ENCODE measurements around the gene ARFIP1.

ARFIP1 gene

DNA sequence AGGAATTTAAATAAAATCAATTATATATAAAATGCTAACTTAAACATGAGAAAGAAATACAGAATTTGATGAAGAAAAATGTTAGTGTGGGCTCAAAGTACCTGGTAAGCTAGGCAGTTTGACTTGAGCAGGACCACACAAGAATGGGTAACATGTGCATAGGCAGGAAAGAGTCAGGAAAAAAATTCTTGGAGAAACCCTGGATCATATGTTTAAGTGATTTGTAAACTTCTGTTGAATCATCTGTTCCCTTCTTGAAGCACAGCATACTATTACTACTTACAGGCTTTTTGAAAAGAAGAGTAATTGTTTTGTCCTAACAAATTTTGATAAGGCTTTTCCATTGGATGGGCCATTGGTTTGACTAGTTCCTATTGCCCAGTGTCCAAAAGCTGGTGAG is 118.9 kb downstream of the ARFIP1 start:
- H3K27ac ChIP-seq (ENCODE audit: extremely low read depth, low read depth, low read length) = no peak overlapping the region
- H3K36me3 ChIP-seq (ENCODE audit: control insufficient read depth in 2 of 2, insufficient read depth in 1 of 2, low read length in 2 of 2) = no peaks in the 10 kb centered on the region
- no peaks in the 10 kb centered on the region for H3K9me3 ChIP-seq (ENCODE audit: control insufficient read depth, insufficient read depth, low read depth, low read length)
- TF ChIP-seq ZNF571 (tag by site-specific recombination; IDR thresholded peaks at IDR 0.05) (no peak), GLIS1 (tag by site-specific recombination; IDR thresholded peaks at IDR 0.05) (no peak), GLI4 (tag by site-specific recombination; IDR thresholded peaks at IDR 0.05) (no peak), ZNF747 (tag by site-specific recombination; IDR thresholded peaks at IDR 0.05) (no peak), ZBTB1 (tag by site-specific recombination; IDR thresholded peaks at IDR 0.05) (no peak), MEIS1 (CRISPR knock-in tag; IDR thresholded peaks at IDR 0.05; ENCODE audit: borderline replicate concordance) (no peak)
- TF ChIP-seq, protein P1, sequence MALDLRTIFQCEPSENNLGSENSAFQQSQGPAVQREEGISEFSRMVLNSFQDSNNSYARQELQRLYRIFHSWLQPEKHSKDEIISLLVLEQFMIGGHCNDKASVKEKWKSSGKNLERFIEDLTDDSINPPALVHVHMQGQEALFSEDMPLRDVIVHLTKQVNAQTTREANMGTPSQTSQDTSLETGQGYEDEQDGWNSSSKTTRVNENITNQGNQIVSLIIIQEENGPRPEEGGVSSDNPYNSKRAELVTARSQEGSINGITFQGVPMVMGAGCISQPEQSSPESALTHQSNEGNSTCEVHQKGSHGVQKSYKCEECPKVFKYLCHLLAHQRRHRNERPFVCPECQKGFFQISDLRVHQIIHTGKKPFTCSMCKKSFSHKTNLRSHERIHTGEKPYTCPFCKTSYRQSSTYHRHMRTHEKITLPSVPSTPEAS (tag by site-specific recombination; IDR thresholded peaks at IDR 0.05) = no peak
- TF ChIP-seq, protein P2, sequence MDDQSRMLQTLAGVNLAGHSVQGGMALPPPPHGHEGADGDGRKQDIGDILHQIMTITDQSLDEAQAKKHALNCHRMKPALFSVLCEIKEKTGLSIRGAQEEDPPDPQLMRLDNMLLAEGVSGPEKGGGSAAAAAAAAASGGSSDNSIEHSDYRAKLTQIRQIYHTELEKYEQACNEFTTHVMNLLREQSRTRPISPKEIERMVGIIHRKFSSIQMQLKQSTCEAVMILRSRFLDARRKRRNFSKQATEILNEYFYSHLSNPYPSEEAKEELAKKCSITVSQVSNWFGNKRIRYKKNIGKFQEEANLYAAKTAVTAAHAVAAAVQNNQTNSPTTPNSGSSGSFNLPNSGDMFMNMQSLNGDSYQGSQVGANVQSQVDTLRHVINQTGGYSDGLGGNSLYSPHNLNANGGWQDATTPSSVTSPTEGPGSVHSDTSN (CRISPR knock-in tag; IDR thresholded peaks at IDR 0.05) = no peak
- POLR2A ChIA-PET = no interaction called here
- no peak overlapping the region for H3K4me3 ChIP-seq (ENCODE audit: low read depth, low read length)
- no peaks in the 10 kb centered on the region for H3K4me1 ChIP-seq (ENCODE audit: control insufficient read depth, insufficient read depth, low read length)
- CTCF ChIA-PET = no interaction called here

- Histone ChIP-seq H3K4me1 (ENCODE audit: control insufficient read depth, insufficient read depth, low read length) (no peaks in the 10 kb centered on the region), H3K36me3 (ENCODE audit: control insufficient read depth in 2 of 2, insufficient read depth in 1 of 2, low read length in 2 of 2) (no peaks in the 10 kb centered on the region), H3K9me3 (ENCODE audit: control insufficient read depth, insufficient read depth, low read depth, low read length) (no peaks in the 10 kb centered on the region), H3K27ac (ENCODE audit: extremely low read depth, low read depth, low read length) (no peak overlapping the region), H3K4me3 (ENCODE audit: low read depth, low read length) (no peak overlapping the region)
- no peak for TF ChIP-seq ZNF585B (tag by site-specific recombination; IDR thresholded peaks at IDR 0.05)
- no peak for TF ChIP-seq ZNF544 (tag by site-specific recombination; IDR thresholded peaks at IDR 0.05)
- TF ChIP-seq ZNF157 (tag by site-specific recombination; IDR thresholded peaks at IDR 0.05) = no peak
- TF ChIP-seq ZNF473 (tag by site-specific recombination; IDR thresholded peaks at IDR 0.05) = no peak
- TF ChIP-seq ZNF571 (tag by site-specific recombination; IDR thresholded peaks at IDR 0.05) = no peak
- TF ChIP-seq ZNF214 (tag by site-specific recombination; IDR thresholded peaks at IDR 0.05; ENCODE audit: borderline replicate concordance) = no peak
- TF ChIP-seq ZNF184 (tag by site-specific recombination; IDR thresholded peaks at IDR 0.05) = no peak
- no peak for TF ChIP-seq ZNF560 (tag by site-specific recombination; IDR thresholded peaks at IDR 0.05; ENCODE audit: borderline replicate concordance)
- no peak for TF ChIP-seq ZNF155 (tag by site-specific recombination; IDR thresholded peaks at IDR 0.05)
- TF ChIP-seq GFI1B (tag by site-specific recombination; IDR thresholded peaks at IDR 0.05) = no peak
- TF ChIP-seq ZNF10 (tag by site-specific recombination; IDR thresholded peaks at IDR 0.05) = no peak
- TF ChIP-seq, protein P3, sequence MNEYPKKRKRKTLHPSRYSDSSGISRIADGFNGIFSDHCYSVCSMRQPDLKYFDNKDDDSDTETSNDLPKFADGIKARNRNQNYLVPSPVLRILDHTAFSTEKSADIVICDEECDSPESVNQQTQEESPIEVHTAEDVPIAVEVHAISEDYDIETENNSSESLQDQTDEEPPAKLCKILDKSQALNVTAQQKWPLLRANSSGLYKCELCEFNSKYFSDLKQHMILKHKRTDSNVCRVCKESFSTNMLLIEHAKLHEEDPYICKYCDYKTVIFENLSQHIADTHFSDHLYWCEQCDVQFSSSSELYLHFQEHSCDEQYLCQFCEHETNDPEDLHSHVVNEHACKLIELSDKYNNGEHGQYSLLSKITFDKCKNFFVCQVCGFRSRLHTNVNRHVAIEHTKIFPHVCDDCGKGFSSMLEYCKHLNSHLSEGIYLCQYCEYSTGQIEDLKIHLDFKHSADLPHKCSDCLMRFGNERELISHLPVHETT (tag by site-specific recombination; IDR thresholded peaks at IDR 0.05) = no peak
- no peak for TF ChIP-seq ZNF174 (tag by site-specific recombination; IDR thresholded peaks at IDR 0.05)
- no peak for TF ChIP-seq GLIS2 (tag by site-specific recombination; IDR thresholded peaks at IDR 0.05)
- TF ChIP-seq ZNF791 (tag by site-specific recombination; IDR thresholded peaks at IDR 0.05) = no peak
- no peak for TF ChIP-seq ZNF701 (tag by site-specific recombination; IDR thresholded peaks at IDR 0.05)
- TF ChIP-seq, protein P4, sequence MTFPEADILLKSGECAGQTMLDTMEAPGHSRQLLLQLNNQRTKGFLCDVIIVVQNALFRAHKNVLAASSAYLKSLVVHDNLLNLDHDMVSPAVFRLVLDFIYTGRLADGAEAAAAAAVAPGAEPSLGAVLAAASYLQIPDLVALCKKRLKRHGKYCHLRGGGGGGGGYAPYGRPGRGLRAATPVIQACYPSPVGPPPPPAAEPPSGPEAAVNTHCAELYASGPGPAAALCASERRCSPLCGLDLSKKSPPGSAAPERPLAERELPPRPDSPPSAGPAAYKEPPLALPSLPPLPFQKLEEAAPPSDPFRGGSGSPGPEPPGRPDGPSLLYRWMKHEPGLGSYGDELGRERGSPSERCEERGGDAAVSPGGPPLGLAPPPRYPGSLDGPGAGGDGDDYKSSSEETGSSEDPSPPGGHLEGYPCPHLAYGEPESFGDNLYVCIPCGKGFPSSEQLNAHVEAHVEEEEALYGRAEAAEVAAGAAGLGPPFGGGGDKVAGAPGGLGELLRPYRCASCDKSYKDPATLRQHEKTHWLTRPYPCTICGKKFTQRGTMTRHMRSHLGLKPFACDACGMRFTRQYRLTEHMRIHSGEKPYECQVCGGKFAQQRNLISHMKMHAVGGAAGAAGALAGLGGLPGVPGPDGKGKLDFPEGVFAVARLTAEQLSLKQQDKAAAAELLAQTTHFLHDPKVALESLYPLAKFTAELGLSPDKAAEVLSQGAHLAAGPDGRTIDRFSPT (tag by site-specific recombination; IDR thresholded peaks at IDR 0.05) = no peak
- TF ChIP-seq ATF2 (tag by site-specific recombination; IDR thresholded peaks at IDR 0.05; ENCODE audit: low read depth) = no peak
- no peak for TF ChIP-seq ZNF37A (tag by site-specific recombination; IDR thresholded peaks at IDR 0.05)
- CTCF ChIA-PET = no interaction called here
- POLR2A ChIA-PET = no interaction called here
Measured at GRCh38 chr4:152900395-152900794, 120.6 kb downstream of the ARFIP1 start.
